IMR-90 (cell line): Measurements from ENCODE around the gene HOXA10. TPM values are rescaled to one million over a fixed set of nuclear protein-coding genes. Genes with fewer than 3 reads are reported as not detected.

Experiments used
- ATAC-seq: fragments of 200-7000 bp; cut with Tn5 transposase; 2 replicates; pipeline ENCODE4 v1.9.1; 2020; ENCODE audit warnings: low read depth, mild to moderate bottlenecking, moderate library complexity
- BruUV-seq: library from RNA; stranded (reverse); fragments of 400-500 nt; replicated peaks from 2 replicates; lab custom pipeline; 2021; lab: Mats Ljungman, UMichigan
- CTCF ChIA-PET: fragments of 300-600 bp; formaldehyde crosslinking; extraction: SDS; loops from one replicate; lab custom pipeline; 2021; ENCODE audit warnings: antibody characterized with exemption; lab: Yijun Ruan, JAX
- POLR2A ChIA-PET: fragments of 300-600 bp; sonication (Branson Sonifier 250); formaldehyde crosslinking; loops from one replicate; lab custom pipeline; 2022; ENCODE audit warnings: antibody characterized with exemption; ENCODE audit not compliant: unreplicated experiment; lab: Charles Lee
- DNase-seq: peaks from one replicate; pipeline ENCODE4 v3.0.0; 2013
- H2AFZ ChIP-seq: replicated peaks from 2 replicates; pipeline ENCODE3; 2013; ENCODE audit warnings: low read length, mild to moderate bottlenecking; ENCODE audit not compliant: poor library complexity
- H2AK5ac ChIP-seq: 2 replicates; pipeline ENCODE4 v1.6.1; 2013; ENCODE audit warnings: low read depth, low read length, inconsistent platforms
- H2AK9ac ChIP-seq: replicated peaks from 2 replicates; pipeline ENCODE3; 2013; ENCODE audit warnings: mild to moderate bottlenecking, low read depth, low read length, moderate library complexity; ENCODE audit not compliant: poor library complexity
- H2BK120ac ChIP-seq: 2 replicates; pipeline ENCODE4 v1.6.1; 2013; ENCODE audit warnings: low read depth, low read length, inconsistent platforms
- H2BK15ac ChIP-seq: 3 replicates; pipeline ENCODE4 v1.6.1; 2013; ENCODE audit warnings: low read depth, low read length, inconsistent platforms
- H2BK20ac ChIP-seq: 2 replicates; pipeline ENCODE4 v1.6.1; 2013; ENCODE audit warnings: low read depth, mild to moderate bottlenecking, inconsistent platforms, low read length, moderate library complexity
- H2BK5ac ChIP-seq: 2 replicates; pipeline ENCODE4 v1.6.1; 2013; ENCODE audit warnings: mild to moderate bottlenecking, low read depth, low read length, inconsistent platforms; ENCODE audit not compliant: poor library complexity, severe bottlenecking
- H3K14ac ChIP-seq: replicated peaks from 2 replicates; pipeline ENCODE4 v1.6.1; 2013; ENCODE audit warnings: low read depth, low read length, inconsistent platforms
- H3K18ac ChIP-seq: 2 replicates; pipeline ENCODE4 v1.6.1; 2013; ENCODE audit warnings: low read depth, low read length, control low read depth
- H3K23ac ChIP-seq: 2 replicates; pipeline ENCODE4 v1.6.1; 2013; ENCODE audit warnings: low read depth, low read length, inconsistent platforms
- H3K27ac ChIP-seq: 2 replicates; pipeline ENCODE4 v1.5.1; 2013; ENCODE audit warnings: mild to moderate bottlenecking, control low read depth, low read length; ENCODE audit not compliant: insufficient read depth
- H3K27me3 ChIP-seq: 2 replicates; pipeline ENCODE4 v1.6.1; 2013; ENCODE audit warnings: low read length; ENCODE audit not compliant: control insufficient read depth, insufficient read depth
- H3K36me3 ChIP-seq: 2 replicates; pipeline ENCODE4 v1.6.1; 2013; ENCODE audit warnings: low read length, mixed read lengths; ENCODE audit not compliant: control insufficient read depth, insufficient read depth
- H3K4ac ChIP-seq: 2 replicates; pipeline ENCODE4 v1.6.1; 2013; ENCODE audit warnings: low read depth, low read length, inconsistent platforms
- H3K4me1 ChIP-seq: 2 replicates; pipeline ENCODE4 v1.6.1; 2013; ENCODE audit warnings: low read length, mixed read lengths; ENCODE audit not compliant: control insufficient read depth, insufficient read depth
- H3K4me2 ChIP-seq: 2 replicates; pipeline ENCODE4 v1.6.1; 2013; ENCODE audit warnings: low read depth, mild to moderate bottlenecking, control low read depth, low read length, moderate library complexity
- H3K4me3 ChIP-seq: 2 replicates; pipeline ENCODE4 v1.5.1; 2013; ENCODE audit warnings: low read depth, mild to moderate bottlenecking, control low read depth, low read length, moderate library complexity; ENCODE audit not compliant: insufficient read depth
- H3K56ac ChIP-seq: 2 replicates; pipeline ENCODE4 v1.6.1; 2013; ENCODE audit warnings: low read length, inconsistent platforms; ENCODE audit not compliant: insufficient read depth; ENCODE audit errors: extremely low read depth
- H3K79me1 ChIP-seq, 2 experiments: 2 replicates each; pipeline ENCODE4 v1.6.1; 2013; ENCODE audit warnings: low read length in 2 of 2, inconsistent platforms in 1 of 2, low read depth in 1 of 2
- H3K9ac ChIP-seq: 2 replicates; pipeline ENCODE4 v1.6.1; 2013; ENCODE audit warnings: low read depth, low read length, control low read depth
- H3K9me1 ChIP-seq: 2 replicates; pipeline ENCODE4 v1.6.1; 2013; ENCODE audit warnings: low read length, inconsistent platforms; ENCODE audit not compliant: insufficient read depth
- H3K9me3 ChIP-seq: 2 replicates; pipeline ENCODE4 v1.6.1; 2013; ENCODE audit warnings: low read length; ENCODE audit not compliant: control insufficient read depth, insufficient read depth
- H4K20me1 ChIP-seq: 2 replicates; pipeline ENCODE4 v1.6.1; 2013; ENCODE audit warnings: low read length, inconsistent platforms; ENCODE audit not compliant: insufficient read depth
- H4K5ac ChIP-seq: 2 replicates; pipeline ENCODE4 v1.6.1; 2013; ENCODE audit warnings: mild to moderate bottlenecking, low read depth, low read length, control low read depth
- H4K8ac ChIP-seq, 2 experiments: 2 replicates each; pipeline ENCODE4 v1.6.1; 2013; ENCODE audit warnings: low read depth in 2 of 2, low read length in 2 of 2, control low read depth in 1 of 2, inconsistent platforms in 1 of 2
- H4K91ac ChIP-seq: 2 replicates; pipeline ENCODE4 v1.6.1; 2013; ENCODE audit warnings: low read depth, low read length, inconsistent platforms; ENCODE audit not compliant: insufficient read depth
- CEBPB ChIP-seq: IDR thresholded peaks from 2 replicates; pipeline ENCODE4 v1.6.1; 2012; ENCODE audit warnings: low read depth, low read length, improper control_type of control experiment
- FOS ChIP-seq: fragments of 150-350 bp; IDR thresholded peaks from 2 replicates; pipeline ENCODE4 v1.6.1; 2016; ENCODE audit warnings: low read depth, low read length
- MAZ ChIP-seq: IDR thresholded peaks from 2 replicates; pipeline ENCODE4 v1.6.1; 2012; ENCODE audit warnings: low read depth, mild to moderate bottlenecking, low read length, improper control_type of control experiment, moderate library complexity, borderline replicate concordance
- MXI1 ChIP-seq: IDR thresholded peaks from 2 replicates; pipeline ENCODE4 v1.6.1; 2012; ENCODE audit warnings: low read depth, mild to moderate bottlenecking, low read length, moderate library complexity, borderline replicate concordance
- POLR2A ChIP-seq: IDR thresholded peaks from 2 replicates; pipeline ENCODE4 v1.6.1; 2012; ENCODE audit warnings: mild to moderate bottlenecking, low read depth, low read length
- RCOR1 ChIP-seq: IDR thresholded peaks from 2 replicates; pipeline ENCODE4 v1.6.1; 2012; ENCODE audit warnings: mild to moderate bottlenecking, low read length, improper control_type of control experiment; ENCODE audit not compliant: insufficient replicate concordance
- RFX5 ChIP-seq: IDR thresholded peaks from 2 replicates; pipeline ENCODE4 v1.8.0; 2012; ENCODE audit warnings: low read depth, mild to moderate bottlenecking, low read length, moderate library complexity
- SMC3 ChIP-seq: fragments of 150-350 bp; IDR thresholded peaks from 2 replicates; pipeline ENCODE4 v1.6.1; 2016; ENCODE audit warnings: low read depth, mild to moderate bottlenecking, antibody characterized with exemption, low read length, moderate library complexity
- WGBS, 2 experiments: methylation state at CpG; one replicate each; pipeline versions ENCODE4 v1.1.5 to v1.1.7; 2013; ENCODE audit warnings: missing lambda C conversion rate in 2 of 2; ENCODE audit not compliant: insufficient read length in 1 of 2; ENCODE audit errors: extremely low coverage in 2 of 2; 5-methylcytosine and 5-hydroxymethylcytosine counted together
- dilution Hi-C: fragments of 300-500 bp; cut with HindIII; formaldehyde crosslinking; loops from one replicate; pipeline ENCODE4 v1.14.3; 2018; ENCODE audit warnings: low sequenced_read_pairs; ENCODE audit not compliant: unreplicated experiment
- in situ Hi-C: fragments of 300-500 bp; cut with MboI; formaldehyde crosslinking; loops from 3 replicates; pipeline ENCODE4 v1.14.3; 2019; ENCODE audit warnings: low sequenced_read_pairs, inconsistent platforms, mixed read lengths
- intact Hi-C: fragments of 100-400 bp; cut with micrococcal nuclease; formaldehyde crosslinking; loops from 2 replicates; pipeline ENCODE4 v1.10.0; 2022
- polyA plus RNA-seq, 3 experiments: library from polyadenylated mRNA; depleted of rRNA; stranded (reverse); fragments of >200 nt; gene quantifications; 2 replicates each; pipeline ENCODE4 v1.2.3, GENCODE V29; 2012; ENCODE audit warnings: low replicate concordance in 1 of 3
- total RNA-seq: library from RNA; depleted of rRNA; stranded (reverse); fragments of >200 nt; gene quantifications from 2 replicates; pipeline ENCODE4 v1.2.3, GENCODE V29; 2012
- TF ChIP-seq, protein P1 (sequence below): fragments of 150-350 bp; IDR thresholded peaks from 2 replicates; pipeline ENCODE4 v1.6.1; 2016; ENCODE audit warnings: low read depth, mild to moderate bottlenecking, low read length, moderate library complexity, borderline replicate concordance

The HOXA10 gene
- total and polyA plus RNA-seq, 2 of the 4 experiments (the other 2 are of a cell fraction) = 0.10 to 0.18 TPM

DNA sequence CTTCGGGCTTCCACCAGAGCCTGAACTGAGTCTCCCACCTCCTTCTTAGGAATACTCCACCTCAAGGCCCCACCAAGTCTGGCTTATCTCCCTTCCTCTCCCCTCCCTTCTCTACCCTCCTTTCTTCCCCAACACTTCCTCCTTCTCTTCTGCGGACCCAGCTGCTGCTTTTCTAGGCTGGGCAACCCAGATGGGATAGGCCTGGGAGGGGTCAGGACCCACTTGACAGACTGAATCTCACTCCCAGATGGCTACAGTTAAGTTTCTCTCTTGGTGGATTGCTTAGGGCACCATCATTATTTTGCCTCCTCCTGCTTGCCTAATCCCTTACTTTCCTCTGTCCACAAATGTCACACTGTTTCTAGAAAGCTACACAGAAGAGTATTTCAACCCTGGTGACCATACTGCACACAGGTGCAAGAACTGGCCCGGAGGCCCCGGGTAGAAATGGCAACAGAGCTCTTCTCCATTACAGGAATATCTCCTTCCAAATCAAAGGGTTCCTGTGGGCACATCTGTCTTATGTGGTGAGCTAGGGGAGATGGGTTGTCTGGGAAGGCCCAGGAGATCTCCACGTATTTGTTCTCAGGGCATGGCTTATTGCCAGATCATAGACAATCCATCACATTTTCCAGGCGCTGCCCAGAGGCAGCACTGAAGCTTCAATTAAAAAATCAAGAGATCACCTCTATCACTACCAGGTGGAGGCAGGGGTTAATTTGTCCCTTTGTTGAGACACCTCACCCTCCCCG is 16.1 kb upstream of the HOXA10 start (continued):
- TF ChIP-seq MXI1 = no peak

DNA sequence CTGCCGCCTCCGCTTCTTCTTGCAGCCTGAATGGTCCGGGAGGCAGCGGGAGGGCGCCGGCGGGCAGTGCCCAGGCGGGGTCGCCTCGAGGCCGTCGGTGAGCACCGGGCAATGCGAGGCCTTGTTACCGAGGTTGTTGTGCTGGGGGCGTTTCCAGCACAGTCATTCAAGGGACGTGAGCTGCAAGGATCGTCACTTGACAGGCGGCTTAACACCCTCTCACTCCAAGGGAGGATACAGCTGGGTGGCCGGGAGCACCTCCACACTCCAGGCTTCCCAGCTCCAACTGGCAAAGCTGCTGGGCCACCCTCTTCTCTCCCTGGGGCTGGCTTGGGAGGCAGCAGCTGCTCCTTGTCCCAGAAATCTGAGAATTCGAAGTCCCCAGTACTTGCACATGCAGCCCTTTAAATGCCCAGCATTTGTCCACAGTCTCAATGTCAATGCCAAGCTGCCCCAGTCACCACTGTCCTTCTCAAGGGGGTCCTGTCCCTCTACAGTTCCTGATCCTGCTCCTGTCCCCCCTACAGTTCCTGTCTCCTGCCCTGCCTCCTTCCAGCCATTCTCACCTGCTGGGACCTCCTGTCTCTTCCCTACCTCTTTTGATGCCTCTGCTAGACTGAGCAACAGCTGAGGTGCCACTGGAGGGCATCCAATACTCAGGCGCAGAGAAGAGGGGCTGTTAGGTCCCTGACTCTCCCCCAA is 15.3 kb upstream of the HOXA10 start:
- in situ Hi-C loops = no loop called here
- Histone ChIP-seq H2BK15ac (no peak overlapping the region), H4K91ac (no peak overlapping the region), H3K56ac (no peak overlapping the region), H3K18ac (no peak overlapping the region), H2AFZ (no peak overlapping the region), H2AK9ac (no peak overlapping the region), H3K36me3 (no peaks in the 10 kb centered on the region), H3K9me1 (no peaks in the 10 kb centered on the region), H3K14ac (no peak overlapping the region), H3K23ac (no peak overlapping the region), H3K4ac (no peak overlapping the region), H4K20me1 (peaks cover 21% of the 10 kb centered on the region; the same call in 1 of the 2 replicates), H3K4me3 (no peak overlapping the region), H4K8ac (no peak overlapping the region), H3K79me1 (no peaks in the 10 kb centered on the region), H2BK5ac (no peak overlapping the region), H3K9ac (no peak overlapping the region), H3K27ac (no peak overlapping the region), H3K27me3 (peaks cover 97% of the 10 kb centered on the region), H2BK120ac (no peak overlapping the region), H3K4me2 (no peak overlapping the region), H2BK20ac (no peak overlapping the region), H3K9me3 (peaks cover 16% of the 10 kb centered on the region; the same call in 1 of the 2 replicates), H2AK5ac (no peak overlapping the region), H4K5ac (no peak overlapping the region), H3K4me1 (peaks cover 3% of the 10 kb centered on the region; the same call in 1 of the 2 replicates)
- ChIA-PET POLR2A (no interaction called here), CTCF (interaction anchor here (1.1 kb wide), 1 partner anchor 10 kb away, joined by 3 read pairs; no protein-coding TSS in a partner anchor)
- dilution Hi-C loops = no loop called here
- no peak for ATAC-seq
- no TSS peak for BruUV-seq
- 28% methylated on average over 6 of the region's 22 CpGs; no CpG with 5 or more reads in 1 of the 2 experiments for WGBS, 2 experiments
- TF ChIP-seq POLR2A (no peak), MXI1 (no peak), FOS (no peak), RFX5 (no peak), MAZ (no peak), RCOR1 (no peak), SMC3 (no peak), CEBPB (no peak)
- TF ChIP-seq, protein P1, sequence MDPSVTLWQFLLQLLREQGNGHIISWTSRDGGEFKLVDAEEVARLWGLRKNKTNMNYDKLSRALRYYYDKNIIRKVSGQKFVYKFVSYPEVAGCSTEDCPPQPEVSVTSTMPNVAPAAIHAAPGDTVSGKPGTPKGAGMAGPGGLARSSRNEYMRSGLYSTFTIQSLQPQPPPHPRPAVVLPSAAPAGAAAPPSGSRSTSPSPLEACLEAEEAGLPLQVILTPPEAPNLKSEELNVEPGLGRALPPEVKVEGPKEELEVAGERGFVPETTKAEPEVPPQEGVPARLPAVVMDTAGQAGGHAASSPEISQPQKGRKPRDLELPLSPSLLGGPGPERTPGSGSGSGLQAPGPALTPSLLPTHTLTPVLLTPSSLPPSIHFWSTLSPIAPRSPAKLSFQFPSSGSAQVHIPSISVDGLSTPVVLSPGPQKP = no peak
- no peak for DNase-seq
- intact Hi-C loops = no loop called here
